Caco-2 (cell line): Measurements from ENCODE around the gene MT1M. TPM values are rescaled to one million over a fixed set of nuclear protein-coding genes. Genes with fewer than 3 reads are reported as not detected.

ENCODE experiments used
- BruUV-seq: library from RNA; stranded (reverse); fragments of 400-500 nt; replicated peaks from 2 replicates; lab custom pipeline; 2021; lab: Mats Ljungman, UMichigan
- CTCF ChIA-PET: fragments of 300-600 bp; sonication (Branson Sonifier 250); formaldehyde crosslinking; loops from one replicate; lab custom pipeline; 2022; ENCODE audit warnings: antibody characterized with exemption; lab: Charles Lee
- POLR2A ChIA-PET: fragments of 300-600 bp; sonication (Branson Sonifier 250); formaldehyde crosslinking; loops from one replicate; lab custom pipeline; 2022; ENCODE audit warnings: antibody characterized with exemption; lab: Charles Lee
- DNase-seq, 2 experiments: peaks; one replicate each; pipeline versions ENCODE4 v3.0.0 to v3.0.0-alpha.2; 2020 to 2022
- H3K27me3 ChIP-seq: replicated peaks from 2 replicates; pipeline ENCODE4 v1.6.0; 2011; ENCODE audit warnings: low read length; ENCODE audit not compliant: control insufficient read depth, insufficient read depth
- H3K36me3 ChIP-seq: 2 replicates; pipeline ENCODE4 v1.5.1; 2011; ENCODE audit warnings: low read length; ENCODE audit not compliant: control insufficient read depth, insufficient read depth
- H3K4me1 ChIP-seq: fragments of 250-450 bp; sonication (Bioruptor Pico); 2 replicates; pipeline ENCODE4 v1.5.1; 2020; ENCODE audit warnings: mild to moderate bottlenecking
- H3K4me3 ChIP-seq: 2 replicates; pipeline ENCODE4 v1.5.1; 2011; ENCODE audit warnings: low read depth, mild to moderate bottlenecking, control low read depth, low read length
- H3K9me3 ChIP-seq: fragments of 250-450 bp; sonication (Bioruptor Pico); 2 replicates; pipeline ENCODE4 v1.5.1; 2020; ENCODE audit warnings: mild to moderate bottlenecking, moderate library complexity
- H3K27ac Mint-ChIP-seq: one replicate; pipeline ENCODE4 v1.8.0; 2022; ENCODE audit warnings: mixed read lengths; ENCODE audit not compliant: unreplicated experiment
- H3K27me3 Mint-ChIP-seq: one replicate; pipeline ENCODE4 v1.8.0; 2022; ENCODE audit warnings: mixed read lengths; ENCODE audit not compliant: insufficient read depth, unreplicated experiment
- H3K36me3 Mint-ChIP-seq: one replicate; pipeline ENCODE4 v1.8.0; 2022; ENCODE audit warnings: mild to moderate bottlenecking, mixed read lengths; ENCODE audit not compliant: insufficient read depth, unreplicated experiment
- H3K4me1 Mint-ChIP-seq: one replicate; pipeline ENCODE4 v1.8.0; 2022; ENCODE audit warnings: low read depth, mixed read lengths; ENCODE audit not compliant: unreplicated experiment
- H3K4me3 Mint-ChIP-seq: one replicate; pipeline ENCODE4 v1.8.0; 2022; ENCODE audit warnings: mild to moderate bottlenecking, moderate library complexity, mixed read lengths; ENCODE audit not compliant: unreplicated experiment
- H3K9me3 Mint-ChIP-seq: one replicate; pipeline ENCODE4 v1.8.0; 2022; ENCODE audit warnings: mixed read lengths; ENCODE audit not compliant: unreplicated experiment
- CTCF ChIP-seq, 2 experiments: fragments of 200-600 bp in 1 of 2; IDR thresholded peaks; 1 replicate in 1 of 2; 2 replicates in 1 of 2; pipeline versions ENCODE4 v1.5.1 to v1.8.0; 2011 to 2022; ENCODE audit warnings: antibody characterized with exemption in 1 of 2, control low read depth in 1 of 2, inconsistent platforms in 1 of 2, low read depth in 1 of 2, low read length in 1 of 2, mild to moderate bottlenecking in 1 of 2, moderate library complexity in 1 of 2; ENCODE audit not compliant: insufficient read depth in 1 of 2, severe bottlenecking in 1 of 2, unreplicated experiment in 1 of 2
- intact Hi-C: fragments of 100-400 bp; cut with micrococcal nuclease; formaldehyde crosslinking; loops from one replicate; pipeline ENCODE4 v1.10.0; 2022; ENCODE audit not compliant: unreplicated experiment
- total RNA-seq: library from RNA; stranded (reverse); gene quantifications from 2 replicates; pipeline ENCODE4 v1.2.3, GENCODE V29; 2022

Gene MT1M
- total RNA-seq, 1 experiment from 2014 or later = not detected

- ChIA-PET POLR2A (no interaction called here), CTCF (interaction anchor here (0.6 to 2.3 kb wide), 21 partner anchors 8 to 244 kb away, joined by 3 to 31 read pairs (median 4); partner anchors contain the start of genes BBS2, MT1A, MT1H and MT2A)
- BruUV-seq = no TSS peak
- no peaks in the 10 kb centered on the region for H3K27me3 ChIP-seq
- Mint-ChIP-seq H3K27me3 (peaks cover 11% of the 10 kb centered on the region), H3K9me3 (no peaks in the 10 kb centered on the region), H3K4me3 (no peak overlapping the region), H3K36me3 (no peaks in the 10 kb centered on the region), H3K27ac (no peak overlapping the region), H3K4me1 (peaks cover 8% of the 10 kb centered on the region)
- peak; percentile 67 to 84 for TF ChIP-seq CTCF (IDR thresholded peaks at IDR 0.05; ENCODE audit: insufficient read depth in 1 of 2, low read depth in 1 of 2, low read length in 1 of 2, severe bottlenecking in 1 of 2, unreplicated experiment in 1 of 2)
- peak; percentile 53 to 58 for DNase-seq
- intact Hi-C loops = loop anchor here (1.0 kb wide), 2 partner anchors 23 to 86 kb away; no protein-coding TSS in a partner anchor
- H3K4me1 ChIP-seq = no peaks in the 10 kb centered on the region
- no peaks in the 10 kb centered on the region for H3K9me3 ChIP-seq
- H3K4me3 ChIP-seq = no peak overlapping the region
- no peaks in the 10 kb centered on the region for H3K36me3 ChIP-seq
Observed at GRCh38 chr16:56600398-56600999, 32.0 kb upstream of the MT1M start.

GRCh38 chr16:56601325-56601724 is 31.1 kb upstream of the MT1M start:
- Mint-ChIP-seq H3K36me3 (no peaks in the 10 kb centered on the region), H3K4me1 (peaks cover 8% of the 10 kb centered on the region), H3K27me3 (peaks cover 11% of the 10 kb centered on the region), H3K27ac (no peak overlapping the region), H3K9me3 (no peaks in the 10 kb centered on the region), H3K4me3 (no peak overlapping the region)
- TF ChIP-seq CTCF (IDR thresholded peaks at IDR 0.05; ENCODE audit: insufficient read depth in 1 of 2, low read depth in 1 of 2, low read length in 1 of 2, severe bottlenecking in 1 of 2, unreplicated experiment in 1 of 2) = no peak
- ChIA-PET CTCF (interaction anchor here (0.6 to 2.3 kb wide), 10 partner anchors 16 to 357 kb away, joined by 3 to 31 read pairs (median 5); partner anchors contain the start of genes BBS2 and MT1A), POLR2A (interaction anchor here (0.6 kb wide), 1 partner anchor 169 kb away, joined by 3 read pairs; no protein-coding TSS in a partner anchor)
- intact Hi-C loops = no loop called here
- no peak for DNase-seq
- BruUV-seq = no TSS peak
- H3K9me3 ChIP-seq = no peaks in the 10 kb centered on the region
- no peaks in the 10 kb centered on the region for H3K36me3 ChIP-seq
- H3K4me3 ChIP-seq = no peak overlapping the region
- H3K27me3 ChIP-seq = no peaks in the 10 kb centered on the region
- no peaks in the 10 kb centered on the region for H3K4me1 ChIP-seq

DNA sequence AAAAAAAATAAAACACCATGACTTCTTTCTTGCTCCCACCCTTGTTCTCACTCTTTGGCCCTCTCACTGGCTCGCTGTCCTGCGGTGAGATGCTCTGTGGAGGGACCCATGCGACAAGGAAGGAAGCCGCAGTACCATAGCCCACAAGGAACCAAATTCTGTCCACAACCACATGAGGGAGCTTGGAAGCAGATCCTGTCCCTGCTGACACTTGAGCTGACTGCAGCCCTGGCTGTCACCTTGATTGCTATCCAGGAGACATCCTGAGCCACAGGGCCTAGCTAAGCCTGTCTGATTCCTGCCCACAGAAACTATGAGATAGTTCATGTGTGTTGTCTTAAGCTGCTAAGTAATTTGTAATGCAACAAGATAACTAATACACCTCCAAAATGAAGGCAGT is 28.9 kb upstream of the MT1M start:
- intact Hi-C loops = loop anchor here (1.0 kb wide), 2 partner anchors 71 to 99 kb away; no protein-coding TSS in a partner anchor
- Histone ChIP-seq H3K4me3 (no peak overlapping the region), H3K27me3 (no peaks in the 10 kb centered on the region), H3K9me3 (no peaks in the 10 kb centered on the region), H3K4me1 (peaks cover 6% of the 10 kb centered on the region; the same call in 1 of the 2 replicates), H3K36me3 (no peaks in the 10 kb centered on the region)
- no TSS peak for BruUV-seq
- peaks cover 9% of the 10 kb centered on the region for H3K27me3 Mint-ChIP-seq
- TF ChIP-seq CTCF (IDR thresholded peaks at IDR 0.05; ENCODE audit: insufficient read depth in 1 of 2, low read depth in 1 of 2, low read length in 1 of 2, severe bottlenecking in 1 of 2, unreplicated experiment in 1 of 2) = peak; percentile 57 to 88
- no peaks in the 10 kb centered on the region for H3K9me3 Mint-ChIP-seq
- POLR2A ChIA-PET = interaction anchor here (1.0 kb wide), 1 partner anchor 98 kb away, joined by 3 read pairs; no protein-coding TSS in a partner anchor
- CTCF ChIA-PET = interaction anchor here (0.6 to 5.3 kb wide), 15 partner anchors 12 to 186 kb away, joined by 3 to 95 read pairs (median 4); no protein-coding TSS in a partner anchor
- no peak overlapping the region for H3K4me3 Mint-ChIP-seq
- H3K36me3 Mint-ChIP-seq = no peaks in the 10 kb centered on the region
- DNase-seq = peak; percentile 76 to 77
- no peak overlapping the region for H3K27ac Mint-ChIP-seq
- H3K4me1 Mint-ChIP-seq = peaks cover 14% of the 10 kb centered on the region
